Measurements from ENCODE around the gene IST1. TPM values are rescaled to one million over a fixed set of nuclear protein-coding genes. Genes with fewer than 3 reads are reported as not detected.
"Not testable (repeated sequence)": the region's sequence is repeated elsewhere in the genome, so short reads cannot be mapped to it uniquely, and the experiment has no call there.

The IST1 gene
- total and polyA plus RNA-seq, 2 donors (not counting 1 experiment from before 2014, with no cell fraction given) = 139 to 221 TPM

DNA sequence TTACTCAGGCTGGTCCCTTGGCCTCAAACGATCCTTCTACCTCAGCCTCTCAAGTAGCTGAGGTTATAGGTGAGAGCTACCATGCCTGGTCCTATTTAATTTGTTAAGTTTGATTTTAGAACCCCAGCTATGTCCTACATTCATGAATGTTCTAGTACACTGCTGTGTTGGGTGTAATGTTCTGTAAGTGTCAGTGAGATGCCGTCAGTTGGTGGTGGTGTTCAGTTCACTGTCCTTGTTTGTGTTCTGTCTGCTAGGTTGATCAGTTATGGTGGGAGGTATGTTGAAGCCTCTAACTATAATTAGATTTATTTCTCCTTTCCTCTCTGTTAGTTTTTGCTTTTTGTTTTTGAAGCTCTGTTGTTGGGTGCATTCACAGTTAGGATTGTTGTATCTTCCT, 8.3 kb downstream of the IST1 start:
- no peaks in the 10 kb centered on the region for H4K20me1 ChIP-seq (ENCODE audit: control insufficient read depth, extremely low read depth, insufficient read depth, low read length)
- H3K79me2 ChIP-seq (ENCODE audit: control insufficient read depth, insufficient read depth, low read length) = peaks cover 100% of the 10 kb centered on the region
- no peaks in the 10 kb centered on the region for H3K27me3 ChIP-seq (ENCODE audit: control insufficient read depth, insufficient read depth, low read length)

GRCh38 chr16:71904239-71904638, 8.9 kb downstream of the IST1 start:
- Histone ChIP-seq H4K20me1 (ENCODE audit: control insufficient read depth, extremely low read depth, insufficient read depth, low read length) (peaks cover 1% of the 10 kb centered on the region), H3K9ac (ENCODE audit: insufficient read depth, low read length) (no peak overlapping the region), H3K79me2 (ENCODE audit: control insufficient read depth, insufficient read depth, low read length) (peaks cover 100% of the 10 kb centered on the region), H3K36me3 (ENCODE audit: control insufficient read depth, insufficient read depth, low read length) (no peaks in the 10 kb centered on the region), H3K4me3 (replicated peaks in 1 of 4; ENCODE audit: control extremely low read depth in 1 of 4, insufficient read depth in 1 of 4, low read depth in 3 of 4, low read length in 4 of 4) (no peak overlapping the region), H3K9me3 (ENCODE audit: control insufficient read depth, insufficient read depth, low read depth, low read length) (no peaks in the 10 kb centered on the region), H3K27ac (ENCODE audit: insufficient read depth, low read length) (no peak overlapping the region), H2AFZ (ENCODE audit: low read length) (no peak overlapping the region), H3K4me2 (ENCODE audit: extremely low read depth, insufficient read depth, low read length) (no peak overlapping the region), H3K27me3 (ENCODE audit: control insufficient read depth, insufficient read depth, low read length) (no peaks in the 10 kb centered on the region), H3K4me1 (ENCODE audit: control insufficient read depth, extremely low read depth, insufficient read depth, low read length) (no peaks in the 10 kb centered on the region)
- no peak for DNase-seq (ENCODE audit: low read depth in 2 of 2)
- TF ChIP-seq, protein P1, sequence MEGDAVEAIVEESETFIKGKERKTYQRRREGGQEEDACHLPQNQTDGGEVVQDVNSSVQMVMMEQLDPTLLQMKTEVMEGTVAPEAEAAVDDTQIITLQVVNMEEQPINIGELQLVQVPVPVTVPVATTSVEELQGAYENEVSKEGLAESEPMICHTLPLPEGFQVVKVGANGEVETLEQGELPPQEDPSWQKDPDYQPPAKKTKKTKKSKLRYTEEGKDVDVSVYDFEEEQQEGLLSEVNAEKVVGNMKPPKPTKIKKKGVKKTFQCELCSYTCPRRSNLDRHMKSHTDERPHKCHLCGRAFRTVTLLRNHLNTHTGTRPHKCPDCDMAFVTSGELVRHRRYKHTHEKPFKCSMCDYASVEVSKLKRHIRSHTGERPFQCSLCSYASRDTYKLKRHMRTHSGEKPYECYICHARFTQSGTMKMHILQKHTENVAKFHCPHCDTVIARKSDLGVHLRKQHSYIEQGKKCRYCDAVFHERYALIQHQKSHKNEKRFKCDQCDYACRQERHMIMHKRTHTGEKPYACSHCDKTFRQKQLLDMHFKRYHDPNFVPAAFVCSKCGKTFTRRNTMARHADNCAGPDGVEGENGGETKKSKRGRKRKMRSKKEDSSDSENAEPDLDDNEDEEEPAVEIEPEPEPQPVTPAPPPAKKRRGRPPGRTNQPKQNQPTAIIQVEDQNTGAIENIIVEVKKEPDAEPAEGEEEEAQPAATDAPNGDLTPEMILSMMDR (conservative IDR thresholded peaks at IDR 0.05 in 1 of 2, IDR thresholded peaks at IDR 0.05 in 1 of 2; ENCODE audit: low read depth in 1 of 2, low read length in 2 of 2) = no peak
- TF ChIP-seq EZH2 (IDR thresholded peaks at IDR 0.05; ENCODE audit: low read length, missing control alignments) = no peak

More for the DNA sequence above, 8.3 kb downstream of the IST1 start:
- H3K27ac ChIP-seq (ENCODE audit: insufficient read depth, low read length) = no peak overlapping the region
- H3K9me3 ChIP-seq (ENCODE audit: control insufficient read depth, insufficient read depth, low read depth, low read length) = no peaks in the 10 kb centered on the region
- no peak overlapping the region for H3K4me3 ChIP-seq (replicated peaks in 1 of 4; ENCODE audit: control extremely low read depth in 1 of 4, insufficient read depth in 1 of 4, low read depth in 3 of 4, low read length in 4 of 4)
- H3K36me3 ChIP-seq (ENCODE audit: control insufficient read depth, insufficient read depth, low read length) = no peaks in the 10 kb centered on the region
- H3K9ac ChIP-seq (ENCODE audit: insufficient read depth, low read length) = no peak overlapping the region
- TF ChIP-seq EZH2 (IDR thresholded peaks at IDR 0.05; ENCODE audit: low read length, missing control alignments) = no peak
- TF ChIP-seq, protein P1 (conservative IDR thresholded peaks at IDR 0.05 in 1 of 2, IDR thresholded peaks at IDR 0.05 in 1 of 2; ENCODE audit: low read depth in 1 of 2, low read length in 2 of 2) = no peak
- H2AFZ ChIP-seq (ENCODE audit: low read length) = no peak overlapping the region
- H3K4me1 ChIP-seq (ENCODE audit: control insufficient read depth, extremely low read depth, insufficient read depth, low read length) = no peaks in the 10 kb centered on the region
- DNase-seq (ENCODE audit: low read depth in 2 of 2) = no peak
- no peak overlapping the region for H3K4me2 ChIP-seq (ENCODE audit: extremely low read depth, insufficient read depth, low read length)

DNA sequence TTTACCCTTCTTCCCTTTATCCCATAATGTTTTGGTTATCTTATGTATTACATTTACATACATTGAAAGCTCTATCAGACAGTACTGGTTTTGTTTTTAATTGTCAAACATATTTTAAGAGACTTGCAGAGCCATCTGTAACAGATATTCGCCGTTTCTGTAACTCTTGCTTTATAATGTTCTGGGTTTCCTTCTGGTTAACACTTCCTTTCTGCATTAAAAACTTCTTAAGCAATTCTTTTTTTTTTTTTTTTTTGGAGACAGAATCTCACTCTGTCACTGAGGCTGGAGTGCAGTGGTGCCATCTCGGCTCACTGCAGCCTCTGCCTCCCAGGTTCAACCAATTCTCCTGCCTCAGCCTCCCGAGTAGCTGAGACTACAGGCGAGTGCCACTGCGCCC, 10.4 kb downstream of the IST1 start:
- not testable (repeated sequence) for H3K4me3 ChIP-seq (replicated peaks in 1 of 4; ENCODE audit: control extremely low read depth in 1 of 4, insufficient read depth in 1 of 4, low read depth in 3 of 4, low read length in 4 of 4); H3K27ac ChIP-seq (ENCODE audit: insufficient read depth, low read length); H3K9ac ChIP-seq (ENCODE audit: insufficient read depth, low read length); H3K4me2 ChIP-seq (ENCODE audit: extremely low read depth, insufficient read depth, low read length); H4K20me1 ChIP-seq (ENCODE audit: control insufficient read depth, extremely low read depth, insufficient read depth, low read length); H3K36me3 ChIP-seq (ENCODE audit: control insufficient read depth, insufficient read depth, low read length); H3K4me1 ChIP-seq (ENCODE audit: control insufficient read depth, extremely low read depth, insufficient read depth, low read length); H3K27me3 ChIP-seq (ENCODE audit: control insufficient read depth, insufficient read depth, low read length); H3K9me3 ChIP-seq (ENCODE audit: control insufficient read depth, insufficient read depth, low read depth, low read length); H2AFZ ChIP-seq (ENCODE audit: low read length); DNase-seq (ENCODE audit: low read depth in 2 of 2)
- H3K79me2 ChIP-seq (ENCODE audit: control insufficient read depth, insufficient read depth, low read length) = peaks cover 99% of the 10 kb centered on the region

Data from fibroblast of lung (primary cell).